GM18508 (cell line): ENCODE data around the gene KCNIP4.
"Not testable (repeated sequence)": the region's sequence is repeated elsewhere in the genome, so short reads cannot be mapped to it uniquely, and the experiment has no call there.

ENCODE experiments used
- ATAC-seq: cut with Tn5 transposase; IDR thresholded peaks from one replicate; pipeline ENCODE4 v1.9.1; 2021; ENCODE audit warnings: moderate number of reproducible peaks; ENCODE audit not compliant: insufficient read depth, unreplicated experiment

Gene KCNIP4

GRCh38 chr4:20840648-20841190 lies 1107.9 kb downstream of the KCNIP4 start:
- no peak for ATAC-seq

- no peak for ATAC-seq
Observed at GRCh38 chr4:20839957-20840356, 1108.6 kb downstream of the KCNIP4 start.

GRCh38 chr4:20838476-20838875 lies 1110.1 kb downstream of the KCNIP4 start:
- ATAC-seq: no peak

DNA sequence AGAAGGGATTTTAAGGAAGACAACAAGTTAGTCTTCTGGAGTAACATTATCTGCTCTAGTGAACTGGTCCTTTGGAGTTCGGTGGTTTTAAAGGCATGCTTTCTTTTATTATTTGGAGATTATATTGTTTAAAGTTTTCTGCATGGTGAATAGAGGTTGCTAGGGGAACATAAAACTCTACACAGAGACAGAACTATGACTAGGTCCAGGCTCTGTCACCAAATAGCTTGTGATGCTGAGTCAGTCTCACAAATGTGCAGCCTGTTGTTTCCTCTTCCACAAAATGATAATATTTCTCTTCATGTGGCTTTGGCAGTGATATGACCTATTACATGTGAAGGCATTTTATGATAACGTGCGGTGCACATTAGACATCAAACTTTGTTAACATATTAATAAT lies 1115.7 kb downstream of the KCNIP4 start:
- no peak for ATAC-seq

DNA sequence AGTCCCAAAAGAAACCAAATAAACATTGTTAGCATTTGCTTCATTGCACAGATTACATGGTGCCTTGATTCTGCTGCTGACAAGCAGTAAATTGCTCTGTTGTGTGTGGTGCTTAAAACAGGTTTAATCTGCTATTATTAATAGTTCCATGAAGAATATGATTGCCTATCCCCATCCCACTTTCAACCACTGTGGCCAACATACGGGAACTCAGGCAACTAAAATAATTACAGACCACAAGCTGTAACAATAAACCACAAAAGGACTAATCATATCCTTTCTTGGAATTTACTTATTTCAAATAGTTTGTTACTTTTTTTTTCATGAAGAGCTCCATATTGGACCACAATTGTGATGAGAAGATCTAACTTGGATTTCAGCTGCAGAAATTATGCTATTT lies 1116.8 kb downstream of the KCNIP4 start:
- no peak for ATAC-seq

DNA sequence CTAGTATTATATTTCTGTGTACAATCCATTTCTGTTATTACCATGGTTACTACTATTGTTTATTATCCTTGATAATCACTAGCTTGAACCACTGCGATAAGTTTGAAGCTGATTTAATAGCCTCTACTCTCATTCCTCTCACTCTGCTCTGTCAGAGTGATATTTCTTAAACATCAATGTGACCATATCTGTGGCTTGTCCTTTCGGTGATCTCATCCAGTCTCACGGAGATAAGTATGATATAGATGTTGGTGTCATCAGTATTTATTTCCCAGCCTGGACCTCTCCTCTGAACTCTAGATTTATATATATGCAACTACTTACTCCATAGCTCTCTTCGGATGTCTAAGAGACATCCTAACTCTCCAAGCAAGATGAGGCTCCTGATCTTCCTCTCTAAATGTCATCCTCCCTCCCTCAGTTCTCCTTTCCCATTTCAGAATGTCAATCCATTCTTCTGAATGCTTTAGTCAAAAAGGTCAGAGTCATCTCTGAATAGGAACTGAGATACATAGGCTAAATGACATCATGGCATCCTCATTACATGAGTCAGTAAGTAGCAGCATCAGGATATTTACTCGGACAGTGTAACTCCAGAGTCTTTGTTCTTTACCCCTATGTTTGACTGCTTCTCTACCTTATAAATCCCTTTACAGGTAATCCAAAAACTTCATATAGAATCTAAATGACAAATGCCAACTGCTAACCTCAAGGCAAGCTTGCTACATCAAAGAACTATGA lies 1118.8 kb downstream of the KCNIP4 start:
- ATAC-seq: no peak

DNA sequence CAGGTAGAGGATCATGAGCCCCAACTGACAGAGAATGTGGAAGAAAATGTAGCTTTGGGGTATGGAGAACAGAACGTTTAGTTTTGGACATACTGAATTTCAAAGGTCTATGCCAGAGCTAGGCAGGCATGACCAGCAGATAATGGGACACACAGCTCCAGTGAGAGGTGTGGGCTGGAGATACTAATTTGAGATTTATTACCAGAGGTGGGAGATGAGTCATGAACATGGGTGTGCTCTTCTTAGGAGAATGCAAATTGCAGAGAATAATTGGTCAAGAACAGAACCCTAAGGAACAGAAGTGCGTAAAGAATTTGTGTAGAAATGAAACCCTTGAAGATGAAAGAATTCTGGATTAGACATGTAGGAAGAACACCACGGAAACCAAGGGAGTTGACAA lies 1123.1 kb downstream of the KCNIP4 start:
- ATAC-seq: no peak

GRCh38 chr4:20816287-20816686 lies 1132.3 kb downstream of the KCNIP4 start:
- no peak for ATAC-seq

- ATAC-seq: no peak
Observed at GRCh38 chr4:20813700-20814099, 1134.9 kb downstream of the KCNIP4 start.

DNA sequence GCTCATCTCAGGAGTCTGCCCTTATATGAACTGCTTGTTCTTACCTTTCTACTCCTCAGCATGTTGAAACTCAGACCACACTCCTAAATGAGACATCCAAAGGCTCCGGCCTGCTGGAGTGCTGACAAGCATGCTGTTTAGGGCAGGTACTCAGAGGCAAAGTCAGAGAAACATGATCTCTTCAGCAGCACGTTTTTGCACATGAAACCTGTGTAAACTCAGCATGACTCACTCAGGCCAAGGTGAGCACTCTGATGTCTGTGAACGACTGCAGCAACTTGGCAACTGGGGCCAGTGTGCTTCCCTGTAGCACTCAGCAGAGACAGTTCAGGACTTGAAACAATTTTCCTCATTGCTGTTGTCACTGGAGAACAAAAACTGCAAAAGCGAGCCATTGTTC lies 1138.8 kb downstream of the KCNIP4 start:
- no peak for ATAC-seq

DNA sequence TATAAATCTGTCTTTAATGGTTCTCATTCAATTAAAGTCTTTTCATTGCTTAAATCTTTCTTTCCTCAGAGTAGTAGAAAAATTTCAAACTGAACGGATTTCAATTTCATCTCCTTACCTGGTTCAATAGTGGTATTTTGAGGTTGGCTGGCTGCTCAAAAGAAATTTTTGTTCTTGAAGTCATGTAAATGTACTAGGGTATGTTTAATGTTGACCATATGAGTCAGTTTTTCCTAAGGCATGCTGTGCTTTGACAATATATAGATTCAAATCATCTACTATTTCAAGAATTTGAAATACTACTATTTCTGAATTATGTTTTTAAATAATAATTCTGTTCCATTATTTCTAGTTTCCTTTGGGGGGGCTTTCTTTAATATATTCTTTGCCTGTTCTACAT lies 1142.9 kb downstream of the KCNIP4 start:
- ATAC-seq: no peak

GRCh38 chr4:20787940-20788665 lies 1160.5 kb downstream of the KCNIP4 start:
- no peak for ATAC-seq

GRCh38 chr4:20783134-20783533 lies 1165.4 kb downstream of the KCNIP4 start:
- not testable (repeated sequence) for ATAC-seq

DNA sequence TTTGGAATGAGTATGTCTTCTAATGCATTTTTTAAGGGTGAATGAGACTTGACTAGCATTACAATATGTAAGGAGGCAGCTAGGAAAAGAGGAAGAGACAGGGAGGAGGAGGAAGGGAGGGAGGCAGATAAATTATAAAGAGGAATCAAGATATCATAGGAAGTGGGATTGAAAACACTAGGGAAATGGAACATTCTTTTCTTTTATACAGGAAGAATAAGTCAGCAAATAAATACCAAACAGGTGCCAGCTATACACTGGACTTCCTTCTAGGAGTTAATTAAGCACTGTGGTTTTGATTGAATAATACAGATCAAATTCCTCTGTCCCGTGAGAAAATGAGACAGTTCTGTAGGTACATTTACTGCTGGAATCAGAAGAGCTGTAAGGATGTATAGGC lies 1169.7 kb downstream of the KCNIP4 start:
- ATAC-seq: no peak

DNA sequence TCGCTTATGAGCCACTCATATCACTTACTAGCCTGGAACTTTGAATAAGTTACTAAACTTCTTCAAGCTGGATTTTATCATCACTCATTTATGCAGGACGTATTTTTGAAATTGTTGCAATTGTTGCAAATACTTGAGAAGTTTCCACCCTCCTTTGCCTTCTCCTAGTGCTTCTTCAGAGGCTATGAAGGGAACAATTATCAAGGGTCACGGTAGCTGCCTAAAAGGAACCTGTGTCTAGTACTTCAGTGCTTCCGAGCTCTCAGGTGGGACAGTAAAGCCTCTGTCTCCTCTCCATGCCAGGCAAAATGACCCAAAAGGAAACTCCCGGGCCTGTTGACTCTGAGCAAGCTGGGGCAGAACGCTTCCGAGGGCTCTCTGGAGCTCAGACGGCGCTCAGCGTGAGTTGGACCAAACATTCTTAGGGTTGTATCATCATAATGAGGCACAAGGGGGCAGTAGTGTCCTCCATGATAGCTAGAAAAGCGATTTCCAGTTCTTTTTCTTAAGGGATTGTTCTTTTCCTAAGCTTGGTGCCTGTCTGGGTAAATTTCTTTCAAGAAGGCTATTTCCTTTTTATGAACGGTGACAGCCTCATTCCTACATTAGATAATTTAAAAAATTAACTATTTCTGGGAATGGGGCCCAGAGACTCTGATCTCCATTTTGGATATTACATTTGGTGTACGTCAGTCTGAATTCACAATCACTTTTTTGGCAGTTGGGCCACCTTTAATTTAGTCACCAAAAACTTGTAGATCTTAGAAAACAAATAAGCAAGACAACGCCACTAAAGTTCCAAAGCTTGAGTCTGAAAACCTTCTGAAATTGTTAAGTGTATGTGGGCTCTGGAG lies 1175.2 kb downstream of the KCNIP4 start:
- ATAC-seq: peak; percentile 69

GRCh38 chr4:20764366-20764992 lies 1184.1 kb downstream of the KCNIP4 start:
- ATAC-seq: no peak

DNA sequence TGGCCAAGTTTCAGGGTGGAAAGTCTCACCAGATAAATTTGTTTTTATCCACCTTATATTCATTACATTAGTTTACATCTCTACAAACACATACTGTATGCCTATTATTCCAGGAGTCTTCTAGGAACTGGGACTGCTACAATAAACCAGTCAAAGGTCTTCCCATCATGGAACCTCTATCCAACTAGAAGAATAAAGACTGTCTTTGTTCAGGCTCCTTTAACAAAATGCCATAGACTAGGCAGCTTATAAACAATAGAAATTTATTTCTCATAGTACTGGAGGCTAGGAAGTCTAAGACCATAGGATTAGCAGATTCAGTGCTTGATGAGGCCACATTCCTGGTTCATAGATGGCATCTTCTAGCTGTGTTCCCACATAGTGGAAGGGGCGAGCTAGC lies 1186.7 kb downstream of the KCNIP4 start:
- no peak for ATAC-seq

GRCh38 chr4:20761382-20761781 lies 1187.2 kb downstream of the KCNIP4 start:
- ATAC-seq: no peak

GRCh38 chr4:20760053-20760452 lies 1188.5 kb downstream of the KCNIP4 start:
- no peak for ATAC-seq

- ATAC-seq: no peak
Observed at GRCh38 chr4:20754036-20754435, 1194.5 kb downstream of the KCNIP4 start.
